Middle frontal gyrus (tissue), 1 donor: ENCODE results near the gene PKN1.
A peak's percentile ranks its signal among the peaks of the same experiment; 100 is the strongest.

Experiments used
- DNase-seq: peaks from one replicate; pipeline ENCODE4 v3.0.0-alpha.2; 2015; ENCODE audit warnings: low spot score; ENCODE audit errors: extremely low spot score

PKN1 gene

GRCh38 chr19:14512406-14512961 lies 79.4 kb downstream of the PKN1 start:
- no peak for DNase-seq

GRCh38 chr19:14514215-14514863 lies 81.2 kb downstream of the PKN1 start:
- no peak for DNase-seq

GRCh38 chr19:14515501-14516047 lies 82.5 kb downstream of the PKN1 start:
- DNase-seq = no peak

- no peak for DNase-seq
Observed at GRCh38 chr19:14516048-14516534, 83.0 kb downstream of the PKN1 start.

- no peak for DNase-seq
Observed at GRCh38 chr19:14516746-14517438, 83.8 kb downstream of the PKN1 start.

GRCh38 chr19:14517446-14517839 lies 84.3 kb downstream of the PKN1 start:
- no peak for DNase-seq

GRCh38 chr19:14517840-14518505 lies 84.9 kb downstream of the PKN1 start, which contains the start of gene DNAJB1:
Gene DNAJB1, minus strand, starts transcription at chr19:14518397. Its CDS starts 48 bp downstream, at chr19:14518349.
- peak; percentile 74 for DNase-seq

GRCh38 chr19:14519245-14519859 lies 86.2 kb downstream of the PKN1 start:
- no peak for DNase-seq

- DNase-seq = no peak
Observed at GRCh38 chr19:14519860-14520407, 86.8 kb downstream of the PKN1 start.

GRCh38 chr19:14520543-14520942 lies 87.4 kb downstream of the PKN1 start:
- no peak for DNase-seq
